Endodermal cell (in vitro differentiated cells): ENCODE results near the gene EHD4. TPM values are rescaled to one million over a fixed set of nuclear protein-coding genes. Genes with fewer than 3 reads are reported as not detected.

Experiments
- DNase-seq: peaks from one replicate; pipeline ENCODE4 v3.0.0-alpha.2; 2017
- H3K27ac ChIP-seq: 2 replicates; pipeline ENCODE4 v1.5.1; 2013; ENCODE audit warnings: mild to moderate bottlenecking, low read depth, low read length, moderate library complexity
- H3K27me3 ChIP-seq: 2 replicates; pipeline ENCODE4 v1.6.1; 2013; ENCODE audit warnings: mild to moderate bottlenecking, low read length, moderate library complexity; ENCODE audit not compliant: insufficient read depth, control insufficient read depth, poor library complexity, severe bottlenecking
- H3K36me3 ChIP-seq: 2 replicates; pipeline ENCODE4 v1.7.0; 2013; ENCODE audit warnings: mild to moderate bottlenecking, low read length, moderate library complexity; ENCODE audit not compliant: control insufficient read depth, insufficient read depth
- H3K4me1 ChIP-seq: one replicate; pipeline ENCODE4 v1.7.0; 2013; ENCODE audit warnings: low read length; ENCODE audit not compliant: control insufficient read depth, insufficient read depth
- H3K4me3 ChIP-seq: 2 replicates; pipeline ENCODE4 v1.5.1; 2013; ENCODE audit warnings: mild to moderate bottlenecking, low read length, moderate library complexity
- H3K9ac ChIP-seq: 2 replicates; pipeline ENCODE4 v1.6.1; 2013; ENCODE audit warnings: mild to moderate bottlenecking, low read length, moderate library complexity; ENCODE audit not compliant: poor library complexity, severe bottlenecking; ENCODE audit errors: extremely low read depth
- H3K9me3 ChIP-seq: 2 replicates; pipeline ENCODE4 v1.6.1; 2013; ENCODE audit warnings: mild to moderate bottlenecking, low read length, moderate library complexity; ENCODE audit not compliant: control insufficient read depth
- H3K27ac Mint-ChIP-seq: 2 replicates; pipeline ENCODE4 v1.8.0; 2020; ENCODE audit warnings: mixed read lengths
- H3K27me3 Mint-ChIP-seq: 2 replicates; pipeline ENCODE4 v1.8.0; 2021; ENCODE audit warnings: mild to moderate bottlenecking, mixed read lengths; ENCODE audit not compliant: insufficient read depth
- H3K36me3 Mint-ChIP-seq: 2 replicates; pipeline ENCODE4 v1.8.0; 2020; ENCODE audit warnings: low read depth, mixed read lengths
- H3K4me1 Mint-ChIP-seq: 2 replicates; pipeline ENCODE4 v1.8.0; 2020; ENCODE audit warnings: mixed read lengths
- H3K4me3 Mint-ChIP-seq: 2 replicates; pipeline ENCODE4 v1.8.0; 2020; ENCODE audit warnings: mild to moderate bottlenecking, moderate library complexity, mixed read lengths
- H3K9me3 Mint-ChIP-seq: 2 replicates; pipeline ENCODE4 v1.8.0; 2020; ENCODE audit warnings: mild to moderate bottlenecking, mixed read lengths
- WGBS, 2 experiments: methylation state at CpG; one replicate each; pipeline versions ENCODE4 v1.1.5 to v1.1.7; 2013; ENCODE audit warnings: missing lambda C conversion rate in 2 of 2, mixed read lengths in 1 of 2; ENCODE audit not compliant: insufficient coverage in 1 of 2, insufficient read length in 1 of 2; 5-methylcytosine and 5-hydroxymethylcytosine counted together
- total RNA-seq, 2 donors: library from RNA; stranded (reverse); fragmentation: NEBNext Ultra II Directional in 1 of 2; extraction: Animal tissue kit (Norgen Biotek cat#: 25700) in 1 of 2; gene quantifications; 2 replicates in 1 of 2; 3 replicates in 1 of 2; pipeline ENCODE4 v1.2.1, GENCODE V29; 2021
- TF ChIP-seq, protein P1 (sequence below): fragments of 200-600 bp; sonication (generic); conservative IDR thresholded peaks from 2 replicates; pipeline ENCODE4 v1.5.0; 2021; ENCODE audit warnings: antibody characterized with exemption, mild to moderate bottlenecking

EHD4 gene
- total RNA-seq, 2 donors from 2014 or later = 16.9 to 17.3 TPM

DNA sequence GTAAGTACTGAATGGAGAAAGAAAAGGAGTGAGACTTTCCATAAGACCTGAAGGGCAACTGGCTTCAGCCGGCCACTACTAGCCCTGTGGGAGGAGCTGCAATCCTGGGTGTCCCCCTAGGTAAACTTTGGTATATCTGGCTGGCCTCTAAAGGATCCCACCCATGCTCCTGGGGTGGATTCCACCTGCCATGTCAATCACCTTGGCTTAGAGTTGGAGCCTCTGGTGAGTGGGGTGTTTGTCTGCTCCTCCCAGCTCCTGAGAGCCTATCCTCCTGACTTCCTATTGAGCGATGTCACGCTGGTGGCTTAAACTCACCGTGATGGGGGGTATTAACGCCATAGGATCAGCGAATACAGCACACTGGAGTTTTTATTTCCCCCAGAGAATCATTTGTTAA lies 81.1 kb downstream of the EHD4 start:
- WGBS, 2 experiments = 74 to 78% methylated on average over 6 of the region's 6 CpGs
- Histone ChIP-seq H3K4me1 (peaks cover 18% of the 10 kb centered on the region), H3K27ac (no peak overlapping the region), H3K9ac (no peak overlapping the region), H3K4me3 (no peak overlapping the region), H3K27me3 (no peaks in the 10 kb centered on the region), H3K9me3 (no peaks in the 10 kb centered on the region), H3K36me3 (no peaks in the 10 kb centered on the region)
- H3K27ac Mint-ChIP-seq = peak overlapping the region; percentile 79
- peak overlapping the region; percentile 3 for H3K4me3 Mint-ChIP-seq
- peaks cover 28% of the 10 kb centered on the region for H3K4me1 Mint-ChIP-seq
- no peaks in the 10 kb centered on the region for H3K9me3 Mint-ChIP-seq
- no peaks in the 10 kb centered on the region for H3K36me3 Mint-ChIP-seq
- no peak for DNase-seq
- no peaks in the 10 kb centered on the region for H3K27me3 Mint-ChIP-seq
- TF ChIP-seq, protein P1, sequence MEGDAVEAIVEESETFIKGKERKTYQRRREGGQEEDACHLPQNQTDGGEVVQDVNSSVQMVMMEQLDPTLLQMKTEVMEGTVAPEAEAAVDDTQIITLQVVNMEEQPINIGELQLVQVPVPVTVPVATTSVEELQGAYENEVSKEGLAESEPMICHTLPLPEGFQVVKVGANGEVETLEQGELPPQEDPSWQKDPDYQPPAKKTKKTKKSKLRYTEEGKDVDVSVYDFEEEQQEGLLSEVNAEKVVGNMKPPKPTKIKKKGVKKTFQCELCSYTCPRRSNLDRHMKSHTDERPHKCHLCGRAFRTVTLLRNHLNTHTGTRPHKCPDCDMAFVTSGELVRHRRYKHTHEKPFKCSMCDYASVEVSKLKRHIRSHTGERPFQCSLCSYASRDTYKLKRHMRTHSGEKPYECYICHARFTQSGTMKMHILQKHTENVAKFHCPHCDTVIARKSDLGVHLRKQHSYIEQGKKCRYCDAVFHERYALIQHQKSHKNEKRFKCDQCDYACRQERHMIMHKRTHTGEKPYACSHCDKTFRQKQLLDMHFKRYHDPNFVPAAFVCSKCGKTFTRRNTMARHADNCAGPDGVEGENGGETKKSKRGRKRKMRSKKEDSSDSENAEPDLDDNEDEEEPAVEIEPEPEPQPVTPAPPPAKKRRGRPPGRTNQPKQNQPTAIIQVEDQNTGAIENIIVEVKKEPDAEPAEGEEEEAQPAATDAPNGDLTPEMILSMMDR = no peak

DNA sequence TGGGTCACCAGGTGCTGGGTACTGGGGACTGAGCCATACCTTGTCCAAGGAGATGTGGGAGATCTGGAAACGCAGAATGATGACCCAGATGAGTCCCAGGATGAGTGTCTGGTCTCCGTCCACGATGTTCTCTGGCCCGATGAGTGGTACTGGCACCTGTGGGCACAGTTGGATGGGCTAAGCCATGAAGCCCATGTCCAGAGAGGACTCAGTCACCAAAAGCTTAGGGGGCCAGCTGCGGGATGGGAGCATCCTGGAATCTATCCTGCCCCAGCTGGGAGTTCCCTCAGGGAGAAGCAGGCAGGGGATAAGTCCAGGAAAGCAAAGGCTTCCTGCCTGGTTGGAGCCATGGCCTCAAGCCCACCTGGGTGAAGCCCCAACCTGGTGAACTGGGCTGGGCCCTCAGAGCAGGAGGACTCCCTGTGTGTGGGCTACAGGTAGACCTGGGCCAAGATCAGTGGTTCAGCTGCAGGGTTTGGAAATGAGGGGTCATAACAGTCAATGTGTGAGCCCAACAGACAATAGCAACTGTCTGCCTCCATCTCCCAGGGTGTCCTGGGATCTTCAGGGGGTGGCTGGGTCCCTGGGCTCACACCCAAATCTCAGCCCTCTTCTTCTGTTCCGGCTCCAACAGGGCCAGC lies 82.2 kb downstream of the EHD4 start:
- no peak overlapping the region for H3K4me3 ChIP-seq
- 94 to 96% methylated on average over 6 of the region's 6 CpGs for WGBS, 2 experiments
- Mint-ChIP-seq H3K4me3 (no peak overlapping the region), H3K9me3 (no peaks in the 10 kb centered on the region), H3K4me1 (peaks cover 25% of the 10 kb centered on the region), H3K36me3 (no peaks in the 10 kb centered on the region), H3K27ac (no peak overlapping the region), H3K27me3 (no peaks in the 10 kb centered on the region)
- peaks cover 18% of the 10 kb centered on the region for H3K4me1 ChIP-seq
- no peaks in the 10 kb centered on the region for H3K27me3 ChIP-seq
- no peaks in the 10 kb centered on the region for H3K9me3 ChIP-seq
- no peaks in the 10 kb centered on the region for H3K36me3 ChIP-seq
- H3K27ac ChIP-seq = no peak overlapping the region
- no peak for DNase-seq
- TF ChIP-seq, protein P1 = no peak
- no peak overlapping the region for H3K9ac ChIP-seq

DNA sequence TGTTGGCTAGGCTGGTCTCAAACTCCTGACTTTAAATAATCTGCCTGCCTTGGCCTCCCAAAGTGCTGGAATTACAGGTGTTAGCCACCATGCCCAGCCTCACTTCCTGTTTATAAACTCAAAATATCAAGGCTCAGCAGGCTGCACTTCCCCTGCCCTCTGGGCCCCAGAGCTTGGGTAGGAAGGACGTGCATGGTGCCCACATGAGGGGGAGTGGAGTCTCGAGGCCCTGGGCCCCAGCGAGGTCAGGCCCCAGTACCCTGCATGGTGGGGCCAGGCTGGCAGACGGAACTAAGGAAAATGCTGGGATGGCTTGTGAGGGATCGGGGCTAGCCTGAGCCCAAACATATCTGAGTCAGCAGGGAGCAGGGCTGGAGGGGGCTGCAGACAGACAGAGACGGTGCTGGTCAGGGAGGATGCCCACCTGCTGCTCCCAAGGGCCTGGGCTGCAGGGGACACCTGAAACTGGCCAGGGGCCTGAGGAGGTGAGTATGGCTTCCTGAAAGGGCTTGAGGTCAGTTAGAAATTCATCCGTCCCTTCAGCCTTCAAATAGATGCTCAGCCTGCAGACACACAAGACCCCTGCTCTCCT lies 83.6 kb downstream of the EHD4 start:
- Histone ChIP-seq H3K9me3 (no peaks in the 10 kb centered on the region), H3K4me1 (peaks cover 18% of the 10 kb centered on the region), H3K27me3 (no peaks in the 10 kb centered on the region), H3K9ac (no peak overlapping the region), H3K4me3 (no peak overlapping the region), H3K36me3 (no peaks in the 10 kb centered on the region), H3K27ac (no peak overlapping the region)
- no peak overlapping the region for H3K4me3 Mint-ChIP-seq
- H3K9me3 Mint-ChIP-seq = no peaks in the 10 kb centered on the region
- peaks cover 24% of the 10 kb centered on the region for H3K4me1 Mint-ChIP-seq
- no peaks in the 10 kb centered on the region for H3K36me3 Mint-ChIP-seq
- no peak for DNase-seq
- peaks cover 6% of the 10 kb centered on the region for H3K27me3 Mint-ChIP-seq
- H3K27ac Mint-ChIP-seq = no peak overlapping the region
- TF ChIP-seq, protein P1 = no peak
- 89 to 90% methylated on average over 4 to 7 of the region's 7 CpGs for WGBS, 2 experiments
